GM18499 (cell line): ENCODE results near the gene CDH12.
"Not testable (repeated sequence)": the region's sequence is repeated elsewhere in the genome, so short reads cannot be mapped to it uniquely, and the experiment has no call there.

ENCODE experiments used
- ATAC-seq: cut with Tn5 transposase; IDR thresholded peaks from one replicate; pipeline ENCODE4 v1.9.1; 2021; ENCODE audit warnings: moderate number of reproducible peaks; ENCODE audit not compliant: insufficient read depth, unreplicated experiment

The CDH12 gene

GRCh38 chr5:22212254-22212991 is 640.7 kb downstream of the CDH12 start:
- not testable (repeated sequence) for ATAC-seq

DNA sequence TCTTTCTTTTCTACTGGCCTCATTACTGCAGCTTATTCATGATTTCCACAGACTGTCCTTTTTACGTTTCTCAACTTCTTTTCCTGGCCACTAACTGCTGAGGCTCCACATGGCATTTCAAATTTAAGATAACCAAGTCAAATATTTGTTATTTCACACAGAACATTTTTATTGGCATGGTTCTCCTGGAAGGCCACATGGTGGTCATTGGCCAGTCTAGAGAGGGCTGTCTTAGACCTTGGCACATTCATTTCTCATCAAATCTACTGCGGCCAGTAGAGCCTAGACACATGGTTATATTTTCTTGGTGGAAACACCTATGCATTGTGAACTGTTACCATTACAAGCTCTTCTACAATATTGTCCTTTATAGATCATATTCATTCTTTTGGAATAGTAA is 644.7 kb downstream of the CDH12 start:
- ATAC-seq = not testable (repeated sequence)

DNA sequence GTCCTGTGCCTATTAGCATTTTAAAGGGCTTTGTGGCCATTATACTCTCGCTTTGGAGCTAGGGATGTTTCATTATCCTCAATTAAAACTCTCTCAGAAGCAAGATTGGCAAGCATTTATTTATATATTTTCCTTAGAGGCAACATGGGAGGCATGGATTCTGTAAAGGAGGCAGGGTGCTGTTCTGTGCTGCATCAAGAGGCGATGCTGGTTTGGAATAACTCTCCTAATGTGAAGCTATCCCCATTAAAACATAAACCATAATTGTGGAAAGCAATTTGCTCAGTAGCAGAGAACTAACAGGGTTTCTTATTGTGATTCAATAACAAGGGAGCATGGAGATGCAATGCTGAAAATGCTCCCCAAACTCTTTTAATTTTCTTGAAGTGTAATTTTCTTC is 664.5 kb downstream of the CDH12 start:
- not testable (repeated sequence) for ATAC-seq

- ATAC-seq = not testable (repeated sequence)
Observed at GRCh38 chr5:22187632-22188228, 665.4 kb downstream of the CDH12 start.

- not testable (repeated sequence) for ATAC-seq
Observed at GRCh38 chr5:22169226-22169625, 683.9 kb downstream of the CDH12 start.

DNA sequence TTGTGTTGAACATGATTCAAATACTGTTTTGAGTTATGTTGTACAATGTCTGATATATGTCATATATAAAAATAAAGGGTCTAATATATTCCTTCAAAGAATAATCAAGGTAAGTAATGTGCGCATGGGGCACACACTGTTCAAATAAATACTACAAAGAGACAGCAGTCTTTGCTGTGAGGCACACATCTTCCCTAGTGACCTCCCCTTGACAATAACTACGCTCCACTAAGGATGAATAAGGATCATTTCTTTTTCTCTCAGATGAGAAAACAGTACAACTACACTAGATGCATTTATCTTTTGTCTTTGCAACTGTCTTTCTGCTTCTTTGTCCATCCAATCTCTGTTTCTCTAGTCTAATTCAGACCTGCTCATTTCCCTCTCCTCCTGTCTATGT is 684.4 kb downstream of the CDH12 start:
- ATAC-seq = not testable (repeated sequence)

DNA sequence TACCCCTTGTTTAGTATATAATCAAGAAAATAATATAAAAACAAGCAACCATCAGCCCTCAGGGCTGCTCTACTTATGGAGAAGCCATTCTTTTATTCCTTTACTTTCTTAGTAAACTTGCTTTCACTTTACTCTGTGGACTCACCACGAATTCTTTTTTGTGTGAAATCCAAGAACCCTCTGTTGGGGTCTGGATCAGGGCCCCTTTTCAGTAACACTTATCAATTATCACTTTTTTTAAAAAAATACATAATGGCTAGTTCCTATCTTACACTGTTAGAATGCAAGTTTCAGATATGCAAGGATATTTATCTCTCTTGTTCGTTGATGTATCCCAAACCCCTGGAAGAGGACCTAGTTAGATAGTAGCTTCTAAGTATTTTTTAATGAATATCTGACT is 687.2 kb downstream of the CDH12 start:
- ATAC-seq = not testable (repeated sequence)

DNA sequence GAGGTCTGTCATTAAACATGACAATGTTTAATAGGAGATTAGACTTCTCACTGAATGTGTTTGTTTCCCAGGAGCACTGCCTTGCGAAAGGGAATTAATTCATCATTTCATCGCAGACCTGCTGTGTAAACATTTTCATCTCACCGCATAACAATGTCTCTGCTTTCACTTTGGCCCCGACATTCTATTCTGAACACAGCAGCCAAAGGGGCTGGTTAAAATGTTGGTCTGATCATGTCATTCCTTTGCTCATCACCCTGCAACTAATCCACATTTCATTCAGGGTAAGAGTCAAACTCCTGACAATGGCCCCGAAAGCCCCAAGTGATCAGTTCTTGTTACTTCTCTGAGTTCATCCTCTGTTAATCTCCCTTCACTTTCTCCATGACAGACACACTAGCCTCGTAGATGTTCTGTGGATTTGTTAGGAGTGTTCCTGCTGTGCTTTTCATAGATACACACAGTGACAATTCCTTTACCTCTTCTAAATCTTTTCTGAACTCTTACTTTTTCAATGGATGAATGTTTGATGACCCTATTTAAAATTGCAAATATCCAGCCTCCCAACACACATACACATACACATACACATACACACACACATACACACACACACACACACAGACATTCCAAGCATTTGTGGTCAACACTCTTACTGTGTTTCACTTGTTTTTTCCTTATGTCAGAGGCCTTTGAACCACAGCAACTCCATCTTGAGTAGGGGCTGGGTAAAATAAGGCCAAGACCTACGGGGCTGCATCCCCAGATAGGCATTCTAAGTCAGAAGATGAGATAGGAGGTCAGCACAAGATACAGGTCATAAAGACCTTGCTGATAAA is 688.0 kb downstream of the CDH12 start:
- ATAC-seq = not testable (repeated sequence)

GRCh38 chr5:22156953-22157352 is 696.2 kb downstream of the CDH12 start:
- ATAC-seq = not testable (repeated sequence)

DNA sequence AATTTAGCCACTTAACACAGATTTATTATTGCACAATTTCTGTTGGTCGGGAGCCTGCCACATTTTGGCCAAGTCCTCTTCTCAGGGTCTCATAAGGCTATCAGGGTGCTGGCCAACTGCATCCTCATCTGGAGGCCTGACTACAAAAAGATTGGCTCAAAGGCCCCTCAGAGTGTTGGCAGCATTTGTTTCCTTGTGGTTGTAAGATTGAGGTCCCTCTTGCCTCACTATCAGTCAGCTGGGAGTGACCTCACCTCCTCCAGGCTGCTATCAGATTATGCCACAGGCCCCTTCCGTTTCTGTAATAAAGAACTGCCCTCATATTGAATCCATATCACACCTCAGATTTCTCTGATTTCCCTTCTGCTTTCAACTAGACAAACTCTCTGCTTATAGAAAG is 698.4 kb downstream of the CDH12 start:
- ATAC-seq = not testable (repeated sequence)

GRCh38 chr5:22151801-22152200 is 701.3 kb downstream of the CDH12 start:
- not testable (repeated sequence) for ATAC-seq

- not testable (repeated sequence) for ATAC-seq
Observed at GRCh38 chr5:22140418-22140817, 712.7 kb downstream of the CDH12 start.

DNA sequence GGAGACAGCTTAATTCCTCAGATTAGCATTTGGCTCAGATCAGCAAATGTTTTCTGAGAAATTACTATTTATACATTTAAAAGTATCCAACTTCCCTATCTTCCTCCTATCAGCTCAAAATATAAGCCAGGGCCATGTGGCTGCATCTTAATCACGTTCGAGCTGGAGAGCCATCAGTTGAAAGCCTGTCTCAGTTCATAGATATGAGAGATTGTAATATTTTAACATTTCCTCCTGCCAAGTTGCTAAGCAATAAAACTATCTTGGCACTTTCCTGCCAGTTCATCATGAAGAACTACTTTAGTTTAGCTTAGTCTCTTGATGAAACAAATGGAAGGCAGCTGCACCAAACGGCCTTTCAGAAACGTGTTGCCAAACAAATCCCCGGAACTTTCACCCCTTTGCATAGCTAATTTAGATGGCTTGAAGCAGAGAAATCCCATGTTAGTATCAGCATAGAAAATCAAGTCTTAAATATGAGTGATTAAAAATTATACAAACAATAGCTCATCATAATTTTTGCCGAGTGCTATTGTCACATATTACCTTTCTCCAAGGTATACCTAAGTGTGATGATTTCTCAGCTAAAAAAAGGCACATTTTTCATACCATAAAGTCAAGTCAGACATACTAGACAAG is 713.4 kb downstream of the CDH12 start:
- not testable (repeated sequence) for ATAC-seq

GRCh38 chr5:22111320-22111719 is 741.8 kb downstream of the CDH12 start:
- no peak for ATAC-seq

GRCh38 chr5:22109315-22109714 is 743.8 kb downstream of the CDH12 start:
- no peak for ATAC-seq

GRCh38 chr5:22108545-22108944 is 744.6 kb downstream of the CDH12 start:
- ATAC-seq = no peak

- ATAC-seq = no peak
Observed at GRCh38 chr5:22102823-22103359, 750.3 kb downstream of the CDH12 start.

GRCh38 chr5:22088517-22088916 is 764.6 kb downstream of the CDH12 start:
- no peak for ATAC-seq

GRCh38 chr5:22079566-22079965 is 773.6 kb downstream of the CDH12 start:
- no peak for ATAC-seq

GRCh38 chr5:22079002-22079401 is 774.1 kb downstream of the CDH12 start:
- ATAC-seq = no peak
